Muscle of leg (tissue), 11 donors: ENCODE results near the gene ARNT2. TPM values are rescaled to one million over a fixed set of nuclear protein-coding genes. Genes with fewer than 3 reads are reported as not detected.

Source experiments
- DNase-seq: peaks from one replicate; pipeline ENCODE4 v3.0.0; 2013
- H3K27ac ChIP-seq: one replicate; pipeline ENCODE4 v1.5.1; 2013; ENCODE audit warnings: mild to moderate bottlenecking, low read length, control low read depth
- H3K27me3 ChIP-seq: one replicate; pipeline ENCODE4 v1.6.1; 2013; ENCODE audit warnings: low read length; ENCODE audit not compliant: control insufficient read depth, insufficient read depth
- H3K36me3 ChIP-seq: one replicate; pipeline ENCODE4 v1.6.1; 2013; ENCODE audit warnings: low read length; ENCODE audit not compliant: control insufficient read depth, insufficient read depth
- H3K4me1 ChIP-seq: one replicate; pipeline ENCODE4 v1.6.1; 2013; ENCODE audit warnings: low read length; ENCODE audit not compliant: control insufficient read depth, insufficient read depth
- H3K4me3 ChIP-seq: one replicate; pipeline ENCODE4 v1.5.1; 2013; ENCODE audit warnings: low read length, control low read depth
- H3K9me3 ChIP-seq: replicated peaks from 2 replicates; pipeline ENCODE4 v1.6.1; 2013; ENCODE audit warnings: low read depth, low read length; ENCODE audit not compliant: control insufficient read depth
- WGBS: methylation state at CpG from one replicate; pipeline ENCODE4 v1.1.5; 2013; ENCODE audit warnings: missing lambda C conversion rate; ENCODE audit not compliant: insufficient coverage; 5-methylcytosine and 5-hydroxymethylcytosine counted together
- polyA plus RNA-seq, 8 donors: library from polyadenylated mRNA; unstranded; fragments of 120-200 nt; gene quantifications; one replicate each; pipeline versions ENCODE4 v1.2.1 to v1.2.3, GENCODE V29; 2013; ENCODE audit warnings: inconsistent platforms in 1 of 8, low replicate concordance in 1 of 8; ENCODE audit not compliant: insufficient read length in 8 of 8, insufficient read depth in 1 of 8
- total RNA-seq: library from RNA; stranded (reverse); fragments of 120-200 nt; gene quantifications from one replicate; pipeline ENCODE4 v1.2.4, GENCODE V29; 2013

ARNT2 gene
- total and polyA plus RNA-seq, 9 donors, result 4.9 to 10.8 (median 7.7) TPM

- no peaks in the 10 kb centered on the region for H3K9me3 ChIP-seq
- no peak overlapping the region for H3K4me3 ChIP-seq
- H3K27ac ChIP-seq, result no peak overlapping the region
- H3K4me1 ChIP-seq, result peaks cover 13% of the 10 kb centered on the region
- WGBS, result 100% methylated on average over 3 of the region's 4 CpGs
- H3K27me3 ChIP-seq, result no peaks in the 10 kb centered on the region
- no peak for DNase-seq
- no peaks in the 10 kb centered on the region for H3K36me3 ChIP-seq
Observed at GRCh38 chr15:80615361-80615736, 211.2 kb downstream of the ARNT2 start.

- Histone ChIP-seq H3K27ac (no peak overlapping the region), H3K4me1 (peaks cover 13% of the 10 kb centered on the region), H3K27me3 (no peaks in the 10 kb centered on the region), H3K4me3 (no peak overlapping the region), H3K36me3 (no peaks in the 10 kb centered on the region), H3K9me3 (no peaks in the 10 kb centered on the region)
- peak; percentile 27 for DNase-seq
- WGBS, result 72% methylated on average over 10 of the region's 14 CpGs
Observed at GRCh38 chr15:80615783-80616391, 211.7 kb downstream of the ARNT2 start.

- H3K4me1 ChIP-seq, result peaks cover 11% of the 10 kb centered on the region
- H3K27me3 ChIP-seq, result no peaks in the 10 kb centered on the region
- no peak for DNase-seq
- no peak overlapping the region for H3K27ac ChIP-seq
- no peak overlapping the region for H3K4me3 ChIP-seq
- H3K36me3 ChIP-seq, result no peaks in the 10 kb centered on the region
- 83% methylated on average over 1 of the region's 7 CpGs for WGBS
- H3K9me3 ChIP-seq, result peaks cover 3% of the 10 kb centered on the region
Observed at GRCh38 chr15:80618685-80619400, 214.7 kb downstream of the ARNT2 start.

- peaks cover 9% of the 10 kb centered on the region for H3K4me1 ChIP-seq
- H3K9me3 ChIP-seq, result peaks cover 3% of the 10 kb centered on the region
- H3K27me3 ChIP-seq, result no peaks in the 10 kb centered on the region
- H3K36me3 ChIP-seq, result no peaks in the 10 kb centered on the region
- WGBS, result 71% methylated on average over 1 of the region's 1 CpG
- no peak overlapping the region for H3K27ac ChIP-seq
- peak; percentile 33 for DNase-seq
- no peak overlapping the region for H3K4me3 ChIP-seq
Observed at GRCh38 chr15:80619680-80620079, 215.5 kb downstream of the ARNT2 start.

- Histone ChIP-seq H3K9me3 (peaks cover 3% of the 10 kb centered on the region), H3K4me3 (no peak overlapping the region), H3K27ac (no peak overlapping the region), H3K36me3 (no peaks in the 10 kb centered on the region), H3K4me1 (peaks cover 9% of the 10 kb centered on the region), H3K27me3 (peaks cover 2% of the 10 kb centered on the region)
- DNase-seq, result no peak
- WGBS, result no CpG with 5 or more reads among the region's 3 CpGs
Observed at GRCh38 chr15:80620141-80620540, 216.0 kb downstream of the ARNT2 start.

GRCh38 chr15:80620931-80621330, 216.7 kb downstream of the ARNT2 start:
- H3K27me3 ChIP-seq, result peaks cover 2% of the 10 kb centered on the region
- H3K4me1 ChIP-seq, result peaks cover 5% of the 10 kb centered on the region
- H3K9me3 ChIP-seq, result peaks cover 3% of the 10 kb centered on the region
- 76% methylated on average over 4 of the region's 5 CpGs for WGBS
- H3K27ac ChIP-seq, result no peak overlapping the region
- H3K36me3 ChIP-seq, result no peaks in the 10 kb centered on the region
- no peak overlapping the region for H3K4me3 ChIP-seq
- no peak for DNase-seq

- 100% methylated on average over 1 of the region's 1 CpG for WGBS
- H3K4me1 ChIP-seq, result no peaks in the 10 kb centered on the region
- peaks cover 2% of the 10 kb centered on the region for H3K27me3 ChIP-seq
- no peak for DNase-seq
- H3K36me3 ChIP-seq, result no peaks in the 10 kb centered on the region
- no peak overlapping the region for H3K4me3 ChIP-seq
- H3K9me3 ChIP-seq, result peaks cover 3% of the 10 kb centered on the region
- no peak overlapping the region for H3K27ac ChIP-seq
Observed at GRCh38 chr15:80626643-80627120, 222.5 kb downstream of the ARNT2 start.

GRCh38 chr15:80629355-80629754, 225.2 kb downstream of the ARNT2 start:
- peaks cover 6% of the 10 kb centered on the region for H3K27me3 ChIP-seq
- no peak overlapping the region for H3K4me3 ChIP-seq
- H3K9me3 ChIP-seq, result no peaks in the 10 kb centered on the region
- H3K4me1 ChIP-seq, result no peaks in the 10 kb centered on the region
- DNase-seq, result no peak
- no peak overlapping the region for H3K27ac ChIP-seq
- WGBS, result no CpG with 5 or more reads among the region's 3 CpGs
- no peaks in the 10 kb centered on the region for H3K36me3 ChIP-seq

GRCh38 chr15:80630981-80631380, 226.8 kb downstream of the ARNT2 start:
- no peaks in the 10 kb centered on the region for H3K36me3 ChIP-seq
- peaks cover 7% of the 10 kb centered on the region for H3K27me3 ChIP-seq
- no peaks in the 10 kb centered on the region for H3K4me1 ChIP-seq
- H3K9me3 ChIP-seq, result no peaks in the 10 kb centered on the region
- no peak overlapping the region for H3K27ac ChIP-seq
- WGBS, result no CpG with 5 or more reads among the region's 7 CpGs
- no peak overlapping the region for H3K4me3 ChIP-seq
- DNase-seq, result no peak

GRCh38 chr15:80633221-80633620, 229.0 kb downstream of the ARNT2 start:
- H3K4me1 ChIP-seq, result no peaks in the 10 kb centered on the region
- no peak for DNase-seq
- no peaks in the 10 kb centered on the region for H3K36me3 ChIP-seq
- no peak overlapping the region for H3K4me3 ChIP-seq
- no peaks in the 10 kb centered on the region for H3K9me3 ChIP-seq
- H3K27me3 ChIP-seq, result peaks cover 7% of the 10 kb centered on the region
- H3K27ac ChIP-seq, result no peak overlapping the region
